SK-N-SH (cell line): Measurements from ENCODE around the gene ARCN1. TPM values are rescaled to one million over a fixed set of nuclear protein-coding genes. Genes with fewer than 3 reads are reported as not detected.

Experiments
- CTCF ChIA-PET: fragments of 300-600, 350-600 bp; formaldehyde crosslinking; extraction: SDS; loops from one replicate; lab custom pipeline; 2021; lab: Yijun Ruan, JAX
- POLR2A ChIA-PET: fragments of 350-600 bp; sonication (Branson Sonifier 250); formaldehyde crosslinking; extraction: SDS; loops from one replicate; lab custom pipeline; 2020; ENCODE audit warnings: antibody characterized with exemption, inconsistent platforms; lab: Yijun Ruan, JAX
- DNase-seq: peaks from one replicate; pipeline ENCODE4 v3.0.0; 2012
- H2AFZ ChIP-seq: fragments of 200-600 bp; sonication (generic); 2 replicates; pipeline ENCODE4 v1.8.1; 2016; ENCODE audit warnings: antibody characterized with exemption, mild to moderate bottlenecking, low read depth
- H3F3A ChIP-seq: fragments of 200-600 bp; sonication (generic); replicated peaks from 2 replicates; pipeline ENCODE3; 2016; ENCODE audit warnings: antibody characterized with exemption, mild to moderate bottlenecking; ENCODE audit not compliant: insufficient read depth
- H3K27ac ChIP-seq, 2 experiments: fragments of 200-500 bp in 1 of 2; fragments of 200-600 bp in 1 of 2; sonication (Bioruptor generic) in 1 of 2; sonication (generic), shearing (Covaris generic) in 1 of 2; 2 replicates each; pipeline versions ENCODE4 v1.5.1 to v1.6.1; 2014 to 2016; ENCODE audit warnings: low read depth in 2 of 2, inconsistent platforms in 1 of 2, low read length in 1 of 2, mild to moderate bottlenecking in 1 of 2, mixed read lengths in 1 of 2
- H3K27me3 ChIP-seq: fragments of 200-600 bp; sonication (generic), shearing (Covaris generic); 2 replicates; pipeline ENCODE4 v1.6.1; 2016; ENCODE audit warnings: mixed run types; ENCODE audit not compliant: insufficient read depth
- H3K36me3 ChIP-seq, 2 experiments: fragments of 200-500 bp in 1 of 2; fragments of 200-600 bp in 1 of 2; sonication (Bioruptor generic) in 1 of 2; sonication (generic) in 1 of 2; replicated peaks in 1 of 2; 2 replicates each; pipeline versions ENCODE3 to v1.5.1; 2014 to 2016; ENCODE audit warnings: low read length in 1 of 2, mild to moderate bottlenecking in 1 of 2; ENCODE audit not compliant: insufficient read depth in 2 of 2, control insufficient read depth in 1 of 2
- H3K4me1 ChIP-seq, 2 experiments: fragments of 200-500 bp in 1 of 2; fragments of 200-600 bp in 1 of 2; sonication (Bioruptor generic) in 1 of 2; sonication (generic), shearing (Covaris generic) in 1 of 2; 2 replicates each; pipeline versions ENCODE4 v1.5.1 to v1.6.1; 2014 to 2016; ENCODE audit warnings: low read depth in 1 of 2, low read length in 1 of 2, mixed run types in 1 of 2; ENCODE audit not compliant: insufficient read depth in 2 of 2, control insufficient read depth in 1 of 2
- H3K4me2 ChIP-seq: fragments of 200-600 bp; sonication (generic), shearing (Covaris generic); 2 replicates; pipeline ENCODE4 v1.6.1; 2017; ENCODE audit warnings: mixed run types
- H3K4me3 ChIP-seq, 2 experiments: fragments of 200-500 bp in 1 of 2; fragments of 200-600 bp in 1 of 2; sonication (Bioruptor generic) in 1 of 2; sonication (generic), shearing (Covaris generic) in 1 of 2; 2 replicates each; pipeline versions ENCODE4 v1.5.1 to v1.8.1; 2014 to 2016; ENCODE audit warnings: low read depth in 2 of 2, inconsistent platforms in 1 of 2, low read length in 1 of 2, mild to moderate bottlenecking in 1 of 2, mixed read lengths in 1 of 2, moderate library complexity in 1 of 2
- H3K79me2 ChIP-seq: fragments of 200-600 bp; sonication (generic); 2 replicates; pipeline ENCODE4 v1.8.1; 2017; ENCODE audit warnings: mild to moderate bottlenecking; ENCODE audit not compliant: insufficient read depth
- H3K9ac ChIP-seq: fragments of 200-600 bp; sonication (generic); 2 replicates; pipeline ENCODE4 v1.6.1; 2017; ENCODE audit warnings: mixed run types
- H3K9me2 ChIP-seq: fragments of 200-600 bp; sonication (generic); 2 replicates; pipeline ENCODE4 v1.6.1; 2017; ENCODE audit warnings: mixed run types
- H3K9me3 ChIP-seq: fragments of 200-600 bp; sonication (generic); 2 replicates; pipeline ENCODE4 v1.6.1; 2017; ENCODE audit warnings: mixed run types, mild to moderate bottlenecking, moderate library complexity
- H4K20me1 ChIP-seq: fragments of 200-600 bp; sonication (generic); 2 replicates; pipeline ENCODE4 v1.6.1; 2017; ENCODE audit warnings: mild to moderate bottlenecking, mixed run types; ENCODE audit not compliant: insufficient read depth
- ELF1 ChIP-seq: IDR thresholded peaks from 2 replicates; pipeline ENCODE4 v1.4.0; 2012
- EP300 ChIP-seq, 2 experiments: IDR thresholded peaks; 2 replicates each; pipeline versions ENCODE4 v1.4.0 to v1.6.1; 2012; ENCODE audit warnings: borderline replicate concordance in 1 of 2, low read depth in 1 of 2, low read length in 1 of 2
- FOXJ3 ChIP-seq: sonication (generic); formaldehyde crosslinking; IDR thresholded peaks from 2 replicates; pipeline ENCODE4 v1.5.1; 2020; ENCODE audit warnings: mild to moderate bottlenecking, missing genetic modification reagents
- FOXM1 ChIP-seq: IDR thresholded peaks from 2 replicates; pipeline ENCODE4 v1.4.0; 2012; ENCODE audit warnings: low read depth, mild to moderate bottlenecking
- GABPA ChIP-seq: IDR thresholded peaks from 2 replicates; pipeline ENCODE4 v1.4.0; 2012; ENCODE audit warnings: low read depth, mild to moderate bottlenecking
- GATA2 ChIP-seq: sonication (generic); formaldehyde crosslinking; IDR thresholded peaks from 2 replicates; pipeline ENCODE4 v1.5.0; 2020; ENCODE audit warnings: mild to moderate bottlenecking, missing genetic modification reagents
- JUND ChIP-seq: IDR thresholded peaks from 2 replicates; pipeline ENCODE4 v1.4.0; 2012
- NRF1 ChIP-seq: IDR thresholded peaks from 2 replicates; pipeline ENCODE4 v1.6.1; 2012; ENCODE audit warnings: low read depth, mild to moderate bottlenecking, low read length
- TCF12 ChIP-seq: IDR thresholded peaks from 2 replicates; pipeline ENCODE4 v1.4.0; 2012
- WGBS: methylation state at CpG from one replicate; pipeline ENCODE4 v1.1.6; 2017; ENCODE audit warnings: low lambda C conversion rate; 5-methylcytosine and 5-hydroxymethylcytosine counted together
- polyA plus RNA-seq, 3 experiments: library from polyadenylated mRNA; depleted of rRNA; stranded (reverse); fragments of >200 nt; gene quantifications; 2 replicates each; pipeline ENCODE4 v1.2.3, GENCODE V29; 2012
- TF ChIP-seq, protein P1 (sequence below): IDR thresholded peaks from 2 replicates; pipeline ENCODE4; 2012

The ARCN1 gene
- polyA plus RNA-seq, 1 of the 3 experiments (the other 2 are of a cell fraction), result 128 TPM

DNA sequence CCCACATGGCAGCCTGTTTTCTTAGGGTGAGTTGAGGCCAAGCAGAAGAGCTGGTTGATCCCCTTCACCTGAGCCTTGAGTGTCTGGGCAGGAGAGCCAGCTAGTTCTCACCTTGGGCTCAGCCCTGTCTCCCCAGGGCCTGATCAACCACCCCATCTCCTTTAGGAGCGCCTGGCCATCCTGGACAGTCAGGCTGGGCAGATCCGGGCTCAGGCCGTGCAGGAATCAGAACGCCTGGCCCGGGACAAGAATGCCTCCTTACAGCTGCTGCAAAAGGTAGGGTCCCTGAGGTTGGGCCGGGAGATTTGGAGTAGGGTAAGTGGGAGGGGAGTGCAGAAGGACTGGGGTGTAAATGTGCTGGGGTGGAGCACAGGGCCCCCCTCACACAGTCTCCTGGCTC is 66.5 kb downstream of the ARCN1 start:
- Histone ChIP-seq H3K9me2 (no peaks in the 10 kb centered on the region), H4K20me1 (peaks cover 40% of the 10 kb centered on the region), H3K27ac (no peak overlapping the region), H2AFZ (no peak overlapping the region), H3K4me3 (no peak overlapping the region), H3F3A (no peaks in the 10 kb centered on the region), H3K4me2 (no peak overlapping the region), H3K79me2 (peaks cover 35% of the 10 kb centered on the region; the same call in 1 of the 2 replicates), H3K4me1 (peaks cover under 1 to 34% of the 10 kb centered on the region in 2 experiments; a peak in 2 of 4 replicates), H3K27me3 (no peaks in the 10 kb centered on the region), H3K9me3 (no peaks in the 10 kb centered on the region), H3K36me3 (peaks cover 59 to 88% of the 10 kb centered on the region in 2 experiments), H3K9ac (no peak overlapping the region)
- no peak for DNase-seq
- ChIA-PET POLR2A (interaction anchor here (0.7 to 5.2 kb wide), 2 partner anchors 10 to 17 kb away, joined by 3 to 30 read pairs; no protein-coding TSS in a partner anchor), CTCF (interaction anchor here (1.2 kb wide), 2 partner anchors 11 to 21 kb away, joined by 3 read pairs; no protein-coding TSS in a partner anchor)
- WGBS, result 93% methylated on average over 5 of the region's 6 CpGs
- TF ChIP-seq, protein P1, sequence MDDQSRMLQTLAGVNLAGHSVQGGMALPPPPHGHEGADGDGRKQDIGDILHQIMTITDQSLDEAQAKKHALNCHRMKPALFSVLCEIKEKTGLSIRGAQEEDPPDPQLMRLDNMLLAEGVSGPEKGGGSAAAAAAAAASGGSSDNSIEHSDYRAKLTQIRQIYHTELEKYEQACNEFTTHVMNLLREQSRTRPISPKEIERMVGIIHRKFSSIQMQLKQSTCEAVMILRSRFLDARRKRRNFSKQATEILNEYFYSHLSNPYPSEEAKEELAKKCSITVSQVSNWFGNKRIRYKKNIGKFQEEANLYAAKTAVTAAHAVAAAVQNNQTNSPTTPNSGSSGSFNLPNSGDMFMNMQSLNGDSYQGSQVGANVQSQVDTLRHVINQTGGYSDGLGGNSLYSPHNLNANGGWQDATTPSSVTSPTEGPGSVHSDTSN, result no peak
- TF ChIP-seq GABPA (no peak), EP300 (IDR thresholded peaks at IDR 0.05; ENCODE audit: borderline replicate concordance in 1 of 2, low read depth in 1 of 2, low read length in 1 of 2) (no peak), FOXM1 (no peak), TCF12 (no peak), FOXJ3 (CRISPR knock-in tag) (no peak), JUND (no peak), NRF1 (no peak), GATA2 (no peak)

DNA sequence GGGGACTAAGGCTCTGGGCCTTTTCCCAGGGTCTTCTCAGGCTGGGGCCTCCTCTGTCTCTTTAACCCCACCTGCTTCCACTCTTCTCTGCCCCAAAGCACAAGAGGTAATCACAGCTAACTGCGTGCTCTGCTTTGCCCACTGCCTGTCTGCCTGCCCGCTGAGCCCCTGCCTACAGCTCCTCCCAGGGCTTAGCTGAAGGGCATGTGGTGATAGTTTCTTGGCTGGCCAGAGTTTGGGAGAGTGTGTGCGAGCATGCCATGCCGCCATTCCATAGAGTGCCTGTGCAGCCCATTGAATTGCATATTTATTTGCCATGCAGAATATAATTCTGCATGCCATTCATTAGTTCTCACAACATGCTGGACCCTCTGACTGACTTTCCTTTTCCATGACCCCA is 67.7 kb downstream of the ARCN1 start:
- Histone ChIP-seq H3K4me1 (peaks cover 0 to 34% of the 10 kb centered on the region in 2 experiments; a peak in 1 of 4 replicates), H2AFZ (no peak overlapping the region), H4K20me1 (peaks cover 31% of the 10 kb centered on the region; the same call in 1 of the 2 replicates), H3K9ac (no peak overlapping the region), H3K9me2 (no peaks in the 10 kb centered on the region), H3K79me2 (peaks cover 32% of the 10 kb centered on the region; the same call in 1 of the 2 replicates), H3K27me3 (no peaks in the 10 kb centered on the region), H3K36me3 (peaks cover 68 to 90% of the 10 kb centered on the region in 2 experiments), H3K9me3 (no peaks in the 10 kb centered on the region), H3K27ac (no peak overlapping the region), H3F3A (no peaks in the 10 kb centered on the region), H3K4me2 (no peak overlapping the region), H3K4me3 (no peak overlapping the region)
- DNase-seq, result no peak
- ChIA-PET POLR2A (interaction anchor here (0.8 to 1.0 kb wide), 2 partner anchors 18 to 19 kb away, joined by 3 read pairs; no protein-coding TSS in a partner anchor), CTCF (interaction anchor here (0.8 to 6.3 kb wide), 10 partner anchors 11 to 46 kb away, joined by 3 to 44 read pairs (median 5); partner anchors contain the start of gene PHLDB1)
- 80% methylated on average over 1 of the region's 4 CpGs for whole genome bisulfite sequencing
- TF ChIP-seq, protein P1, result no peak
- TF ChIP-seq FOXJ3 (CRISPR knock-in tag) (no peak), GABPA (no peak), ELF1 (no peak)
